Type B pancreatic cell (in vitro differentiated cells): ENCODE measurements around the gene ZNF554. TPM values are rescaled to one million over a fixed set of nuclear protein-coding genes. Genes with fewer than 3 reads are reported as not detected.
"Not testable (repeated sequence)": the region's sequence is repeated elsewhere in the genome, so short reads cannot be mapped to it uniquely, and the experiment has no call there.

ENCODE experiments used
- DNase-seq: peaks from one replicate; pipeline ENCODE4 v3.0.0; 2021; ENCODE audit warnings: mixed read lengths; ENCODE audit not compliant: unreplicated experiment; ENCODE audit errors: extremely low spot score
- H3K27ac Mint-ChIP-seq: 2 replicates; pipeline ENCODE4 v1.8.0; 2021; ENCODE audit warnings: mild to moderate bottlenecking, mixed read lengths
- H3K27me3 Mint-ChIP-seq: 2 replicates; pipeline ENCODE4 v1.8.0; 2021; ENCODE audit warnings: mixed read lengths
- H3K36me3 Mint-ChIP-seq: 2 replicates; pipeline ENCODE4 v1.8.0; 2021; ENCODE audit warnings: mixed read lengths
- H3K4me1 Mint-ChIP-seq: one replicate; pipeline ENCODE4 v1.8.0; 2021; ENCODE audit warnings: mixed read lengths; ENCODE audit not compliant: unreplicated experiment
- H3K4me3 Mint-ChIP-seq: 2 replicates; pipeline ENCODE4 v1.8.0; 2021; ENCODE audit warnings: mild to moderate bottlenecking, mixed read lengths
- H3K9me3 Mint-ChIP-seq: 2 replicates; pipeline ENCODE4 v1.8.0; 2021; ENCODE audit warnings: mixed read lengths
- CTCF ChIP-seq: fragments of 200-600 bp; sonication (generic); conservative IDR thresholded peaks from 2 replicates; pipeline ENCODE4 v1.5.0; 2021; ENCODE audit warnings: antibody characterized with exemption, mild to moderate bottlenecking
- total RNA-seq: library from RNA; stranded (reverse); gene quantifications from 2 replicates; pipeline ENCODE4 v1.2.1, GENCODE V29; 2021; ENCODE audit warnings: low replicate concordance

ZNF554 gene
- total RNA-seq, 1 donor from 2014 or later = 9.4 TPM

DNA sequence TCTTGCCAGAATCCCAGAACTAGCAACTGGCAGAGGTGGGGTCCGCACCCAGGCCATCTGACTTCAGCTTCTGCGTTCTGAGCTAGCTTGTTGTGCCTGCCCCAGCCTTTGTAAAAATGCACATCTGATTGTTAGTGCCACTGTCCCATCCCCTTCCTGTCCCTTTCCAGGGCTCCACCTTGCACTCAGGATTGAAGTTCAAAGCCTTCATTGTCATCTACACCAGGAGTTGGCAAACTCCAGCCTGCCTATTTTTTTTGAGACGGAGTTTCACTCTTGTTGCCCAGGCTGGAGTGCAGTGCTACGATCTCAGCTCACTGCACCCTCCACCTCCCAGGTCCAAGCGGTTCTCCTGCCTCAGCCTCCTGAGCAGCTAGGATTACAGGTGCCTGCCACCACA, 31.4 kb upstream of the ZNF554 start:
- H3K27me3 Mint-ChIP-seq = no peaks in the 10 kb centered on the region
- TF ChIP-seq CTCF = no peak
- H3K4me3 Mint-ChIP-seq = peak overlapping the region; percentile 70
- no peaks in the 10 kb centered on the region for H3K36me3 Mint-ChIP-seq
- no peak for DNase-seq
- peaks cover 3% of the 10 kb centered on the region for H3K9me3 Mint-ChIP-seq
- H3K27ac Mint-ChIP-seq = no peak overlapping the region
- peaks cover 18% of the 10 kb centered on the region for H3K4me1 Mint-ChIP-seq

DNA sequence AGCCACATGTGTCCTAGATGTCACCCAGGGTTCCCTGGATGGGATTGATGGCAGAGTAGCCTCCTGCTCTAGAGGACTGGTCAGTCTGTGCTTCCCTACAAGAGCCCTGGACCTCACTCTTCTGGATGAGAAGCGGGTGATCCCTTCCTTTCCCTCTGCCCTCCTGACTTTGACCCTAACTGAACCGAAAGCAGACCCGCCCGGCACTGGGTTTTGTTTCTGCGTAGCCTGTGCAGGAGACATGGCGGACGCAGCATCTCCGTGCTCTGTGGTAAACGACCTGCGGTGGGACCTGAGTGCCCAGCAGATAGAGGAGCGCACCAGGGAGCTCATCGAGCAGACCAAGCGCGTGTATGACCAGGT, 29.5 kb upstream of the ZNF554 start:
- Mint-ChIP-seq H3K4me3 (no peak overlapping the region), H3K27me3 (no peaks in the 10 kb centered on the region), H3K4me1 (peaks cover 11% of the 10 kb centered on the region), H3K27ac (no peak overlapping the region), H3K36me3 (no peaks in the 10 kb centered on the region), H3K9me3 (no peaks in the 10 kb centered on the region)
- no peak for TF ChIP-seq CTCF
- DNase-seq = no peak

- H3K27me3 Mint-ChIP-seq = no peaks in the 10 kb centered on the region
Measured at GRCh38 chr19:2790557-2791271, 29.0 kb upstream of the ZNF554 start.

GRCh38 chr19:2791440-2791839, 28.2 kb upstream of the ZNF554 start:
- no peaks in the 10 kb centered on the region for H3K36me3 Mint-ChIP-seq
- no peak overlapping the region for H3K4me3 Mint-ChIP-seq
- TF ChIP-seq CTCF = no peak
- H3K9me3 Mint-ChIP-seq = no peaks in the 10 kb centered on the region
- no peaks in the 10 kb centered on the region for H3K27me3 Mint-ChIP-seq
- peaks cover 5% of the 10 kb centered on the region for H3K4me1 Mint-ChIP-seq
- H3K27ac Mint-ChIP-seq = no peak overlapping the region
- DNase-seq = no peak

More at GRCh38 chr19:2790557-2791271, 29.0 kb upstream of the ZNF554 start:
- H3K36me3 Mint-ChIP-seq = no peaks in the 10 kb centered on the region
- peaks cover 10% of the 10 kb centered on the region for H3K4me1 Mint-ChIP-seq
- DNase-seq = no peak
- H3K4me3 Mint-ChIP-seq = no peak overlapping the region
- H3K9me3 Mint-ChIP-seq = no peaks in the 10 kb centered on the region
- no peak overlapping the region for H3K27ac Mint-ChIP-seq
- TF ChIP-seq CTCF = no peak

DNA sequence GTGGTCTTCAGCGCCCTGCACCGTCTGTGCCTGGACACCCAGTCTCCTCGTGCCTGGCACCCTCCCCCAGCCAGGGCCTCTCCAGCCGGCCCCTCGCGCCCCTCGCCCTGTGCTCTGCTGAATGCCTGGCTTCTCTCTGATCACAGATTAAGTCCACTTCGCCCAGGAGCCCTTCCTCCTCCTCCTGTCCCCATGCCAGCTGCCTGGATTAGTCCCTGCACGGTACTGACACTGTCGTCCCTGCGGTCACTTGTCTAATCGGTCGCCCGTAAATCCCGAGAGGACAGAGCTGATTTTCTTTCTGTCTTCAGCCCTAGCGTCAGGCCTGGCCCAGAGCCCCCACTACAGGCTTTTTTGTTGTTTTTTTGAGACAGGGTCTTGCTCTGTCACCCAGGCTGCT, 27.8 kb upstream of the ZNF554 start:
- Mint-ChIP-seq H3K36me3 (no peaks in the 10 kb centered on the region), H3K27ac (no peak overlapping the region), H3K4me1 (peaks cover 5% of the 10 kb centered on the region), H3K4me3 (no peak overlapping the region), H3K27me3 (no peaks in the 10 kb centered on the region), H3K9me3 (no peaks in the 10 kb centered on the region)
- no peak for TF ChIP-seq CTCF
- no peak for DNase-seq

DNA sequence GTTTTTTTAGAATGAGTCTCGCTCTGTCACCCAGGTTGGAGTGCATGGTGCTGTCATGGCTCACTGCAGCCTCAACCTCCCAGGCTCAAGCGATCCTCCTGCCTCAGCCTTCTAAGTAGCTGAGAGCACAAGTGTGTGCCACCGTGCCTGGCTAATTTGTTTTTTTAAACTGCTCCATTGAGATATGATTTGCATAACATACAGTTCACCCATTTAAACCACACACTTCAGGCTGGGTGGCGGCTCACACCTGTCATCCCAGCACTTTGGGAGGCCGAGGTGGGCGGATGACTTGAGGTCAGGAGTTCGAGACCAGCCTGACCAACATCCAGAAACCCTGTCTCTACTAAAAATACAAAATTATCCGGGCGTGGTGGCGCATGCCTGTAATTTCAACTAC, 27.0 kb upstream of the ZNF554 start:
- not testable (repeated sequence) for H3K9me3 Mint-ChIP-seq, DNase-seq, H3K27ac Mint-ChIP-seq, H3K4me3 Mint-ChIP-seq, H3K27me3 Mint-ChIP-seq, H3K4me1 Mint-ChIP-seq, H3K36me3 Mint-ChIP-seq
